ENCODE measurements around the gene PHOX2A. TPM values are rescaled to one million over a fixed set of nuclear protein-coding genes. Genes with fewer than 3 reads are reported as not detected.
"Not testable (repeated sequence)": the region's sequence is repeated elsewhere in the genome, so short reads cannot be mapped to it uniquely, and the experiment has no call there.

The PHOX2A gene
- total RNA-seq, 4 donors from 2014 or later, result not detected

GRCh38 chr11:72280726-72281315, 36.8 kb upstream of the PHOX2A start:
- intact Hi-C loops (cut with DNase I; ENCODE audit: low total_unique reads), result no loop called here
- TF ChIP-seq POLR2A (IDR thresholded peaks at IDR 0.05), result no peak
- TF ChIP-seq, protein P1, sequence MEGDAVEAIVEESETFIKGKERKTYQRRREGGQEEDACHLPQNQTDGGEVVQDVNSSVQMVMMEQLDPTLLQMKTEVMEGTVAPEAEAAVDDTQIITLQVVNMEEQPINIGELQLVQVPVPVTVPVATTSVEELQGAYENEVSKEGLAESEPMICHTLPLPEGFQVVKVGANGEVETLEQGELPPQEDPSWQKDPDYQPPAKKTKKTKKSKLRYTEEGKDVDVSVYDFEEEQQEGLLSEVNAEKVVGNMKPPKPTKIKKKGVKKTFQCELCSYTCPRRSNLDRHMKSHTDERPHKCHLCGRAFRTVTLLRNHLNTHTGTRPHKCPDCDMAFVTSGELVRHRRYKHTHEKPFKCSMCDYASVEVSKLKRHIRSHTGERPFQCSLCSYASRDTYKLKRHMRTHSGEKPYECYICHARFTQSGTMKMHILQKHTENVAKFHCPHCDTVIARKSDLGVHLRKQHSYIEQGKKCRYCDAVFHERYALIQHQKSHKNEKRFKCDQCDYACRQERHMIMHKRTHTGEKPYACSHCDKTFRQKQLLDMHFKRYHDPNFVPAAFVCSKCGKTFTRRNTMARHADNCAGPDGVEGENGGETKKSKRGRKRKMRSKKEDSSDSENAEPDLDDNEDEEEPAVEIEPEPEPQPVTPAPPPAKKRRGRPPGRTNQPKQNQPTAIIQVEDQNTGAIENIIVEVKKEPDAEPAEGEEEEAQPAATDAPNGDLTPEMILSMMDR (IDR thresholded peaks at IDR 0.05), result no peak
- no peak for DNase-seq (ENCODE audit: low spot score in 2 of 2)
- H3K4me3 ChIP-seq (ENCODE audit: low read depth, poor library complexity, severe bottlenecking), result no peak overlapping the region
- 95% methylated on average over 24 of the region's 24 CpGs for WGBS, 2 donors

DNA sequence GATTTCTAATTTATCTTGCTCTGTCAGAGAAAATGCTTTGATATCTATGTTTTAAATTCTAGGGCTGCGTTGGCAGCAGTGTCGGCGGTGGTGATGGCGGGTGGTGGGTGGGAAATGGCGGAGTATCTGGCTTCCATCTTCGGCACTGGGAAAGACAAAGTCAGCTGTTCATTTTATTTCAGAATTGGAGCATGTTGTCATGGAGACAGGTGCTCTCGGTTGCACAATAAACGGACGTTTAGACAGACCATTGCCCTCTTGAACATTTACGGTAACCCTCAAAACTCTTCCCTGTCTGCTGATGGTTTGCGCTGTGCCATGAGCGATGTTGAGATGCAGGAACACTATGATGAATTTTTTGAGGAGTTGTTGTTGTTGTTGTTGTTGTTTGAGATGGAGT, 36.1 kb upstream of the PHOX2A start:
- TF ChIP-seq POLR2A (IDR thresholded peaks at IDR 0.05), result no peak
- TF ChIP-seq, protein P1 (IDR thresholded peaks at IDR 0.05), result no peak
- no peak overlapping the region for H3K4me3 ChIP-seq (ENCODE audit: low read depth, poor library complexity, severe bottlenecking)
- intact Hi-C loops (cut with DNase I; ENCODE audit: low total_unique reads), result no loop called here
- DNase-seq (ENCODE audit: low spot score in 2 of 2), result no peak
- WGBS, 2 donors, result 92 to 94% methylated on average over 12 of the region's 12 CpGs

DNA sequence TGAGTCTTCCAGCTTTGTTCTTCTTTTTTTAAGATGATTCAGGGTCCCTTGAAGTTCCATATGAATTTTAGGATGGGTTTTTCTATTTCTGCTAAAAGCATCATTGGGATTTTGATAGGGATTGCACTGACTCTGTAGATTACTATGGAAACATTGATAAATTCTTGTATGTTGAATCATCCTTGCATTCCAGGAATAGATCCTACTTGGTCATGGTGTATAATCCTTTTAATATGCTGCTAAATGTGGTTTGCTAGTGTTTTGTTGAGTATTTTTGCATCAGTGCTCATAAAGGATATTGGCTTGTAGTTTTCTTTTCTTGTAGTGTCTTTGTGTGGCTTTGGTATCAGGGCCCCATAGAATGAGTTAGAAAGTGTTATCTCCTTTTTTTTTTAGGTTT, 34.9 kb upstream of the PHOX2A start:
- TF ChIP-seq POLR2A (IDR thresholded peaks at IDR 0.05), result no peak
- H3K4me3 ChIP-seq (ENCODE audit: low read depth, poor library complexity, severe bottlenecking), result no peak overlapping the region
- DNase-seq (ENCODE audit: low spot score in 2 of 2), result no peak
- intact Hi-C loops (cut with DNase I; ENCODE audit: low total_unique reads), result no loop called here

- TF ChIP-seq, protein P1 (IDR thresholded peaks at IDR 0.05), result no peak
- TF ChIP-seq POLR2A (IDR thresholded peaks at IDR 0.05), result no peak
- no peak for DNase-seq (ENCODE audit: low spot score in 2 of 2)
- WGBS, 2 donors, result 82 to 87% methylated on average over 6 of the region's 6 CpGs
- intact Hi-C loops (cut with DNase I; ENCODE audit: low total_unique reads), result no loop called here
- no peak overlapping the region for H3K4me3 ChIP-seq (ENCODE audit: low read depth, poor library complexity, severe bottlenecking)
These were observed 30.5 kb upstream of the PHOX2A start for GRCh38 chr11:72274435-72274834.

GRCh38 chr11:72271980-72272379, 28.0 kb upstream of the PHOX2A start:
- no peak for TF ChIP-seq POLR2A (IDR thresholded peaks at IDR 0.05)
- TF ChIP-seq, protein P1 (IDR thresholded peaks at IDR 0.05), result no peak
- 66 to 69% methylated on average over 1 of the region's 1 CpG for WGBS, 2 donors
- H3K4me3 ChIP-seq (ENCODE audit: low read depth, poor library complexity, severe bottlenecking), result no peak overlapping the region
- intact Hi-C loops (cut with DNase I; ENCODE audit: low total_unique reads), result no loop called here
- no peak for DNase-seq (ENCODE audit: low spot score in 2 of 2)

GRCh38 chr11:72267956-72268617, 24.1 kb upstream of the PHOX2A start:
- H3K4me3 ChIP-seq (ENCODE audit: low read depth, poor library complexity, severe bottlenecking), result no peak overlapping the region
- 70 to 85% methylated on average over 2 of the region's 2 CpGs for WGBS, 2 donors
- intact Hi-C loops (cut with DNase I; ENCODE audit: low total_unique reads), result no loop called here
- no peak for DNase-seq (ENCODE audit: low spot score in 2 of 2)
- no peak for TF ChIP-seq POLR2A (IDR thresholded peaks at IDR 0.05)
- TF ChIP-seq, protein P1 (IDR thresholded peaks at IDR 0.05), result no peak

DNA sequence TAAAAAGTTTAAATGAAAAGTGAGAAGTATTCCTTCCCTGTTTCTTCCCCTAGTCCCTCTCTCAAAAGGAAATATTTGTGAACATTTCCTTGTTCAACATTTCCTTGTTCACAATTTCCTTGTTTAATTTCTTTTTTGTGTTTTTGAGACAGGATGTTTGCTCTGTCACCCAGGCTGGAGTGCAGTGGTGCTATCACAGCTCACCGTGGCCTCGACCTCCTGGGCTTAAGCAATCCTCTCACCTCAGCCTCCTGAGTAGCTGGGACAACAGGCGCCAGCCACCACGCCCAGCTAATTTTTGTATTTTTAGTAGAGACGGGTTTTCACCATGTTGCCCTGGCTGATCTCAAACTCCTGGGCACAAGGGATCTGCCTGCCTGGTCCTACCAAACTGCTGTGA, 23.0 kb upstream of the PHOX2A start:
- H3K4me3 ChIP-seq (ENCODE audit: low read depth, poor library complexity, severe bottlenecking); DNase-seq (ENCODE audit: low spot score in 2 of 2); intact Hi-C loops (cut with DNase I; ENCODE audit: low total_unique reads): not testable (repeated sequence)
- WGBS, 2 donors, result 80 to 84% methylated on average over 5 of the region's 5 CpGs

Measured in lower leg skin (tissue), 4 donors.